WI38 (cell line): Measurements from ENCODE around the gene DGAT2.
"Not testable (repeated sequence)": the region's sequence is repeated elsewhere in the genome, so short reads cannot be mapped to it uniquely, and the experiment has no call there.

Experiments used
- H3K4me3 ChIP-seq: 2 replicates; pipeline ENCODE4 v1.5.1; 2011; ENCODE audit warnings: low read depth, mild to moderate bottlenecking, control low read depth, low read length
- CTCF ChIP-seq: IDR thresholded peaks from 2 replicates; pipeline ENCODE4 v1.5.1; 2012; ENCODE audit warnings: low read depth, mild to moderate bottlenecking, control low read depth, low read length

The DGAT2 gene

GRCh38 chr11:75740681-75741080 is 27.9 kb upstream of the DGAT2 start:
- no peak overlapping the region for H3K4me3 ChIP-seq
- TF ChIP-seq CTCF, result no peak

GRCh38 chr11:75743159-75743558 is 25.4 kb upstream of the DGAT2 start:
- H3K4me3 ChIP-seq, result not testable (repeated sequence)

- TF ChIP-seq CTCF, result no peak
- H3K4me3 ChIP-seq, result no peak overlapping the region
Measured at GRCh38 chr11:75743711-75744563, 24.6 kb upstream of the DGAT2 start.

GRCh38 chr11:75745807-75746206 is 22.8 kb upstream of the DGAT2 start:
- H3K4me3 ChIP-seq, result no peak overlapping the region
- TF ChIP-seq CTCF, result no peak

- not testable (repeated sequence) for H3K4me3 ChIP-seq
Measured at GRCh38 chr11:75748729-75749273, 19.8 kb upstream of the DGAT2 start.

- H3K4me3 ChIP-seq, result not testable (repeated sequence)
Measured at GRCh38 chr11:75754933-75755332, 13.6 kb upstream of the DGAT2 start.

- no peak for TF ChIP-seq CTCF
- H3K4me3 ChIP-seq, result no peak overlapping the region
Measured at GRCh38 chr11:75757651-75758050, 10.9 kb upstream of the DGAT2 start.

GRCh38 chr11:75759832-75760231 is 8.7 kb upstream of the DGAT2 start:
- no peak for TF ChIP-seq CTCF
- no peak overlapping the region for H3K4me3 ChIP-seq

GRCh38 chr11:75760243-75760642 is 8.3 kb upstream of the DGAT2 start:
- no peak for TF ChIP-seq CTCF
- no peak overlapping the region for H3K4me3 ChIP-seq
